ENCODE measurements around the gene JOSD2. TPM values are rescaled to one million over a fixed set of nuclear protein-coding genes. Genes with fewer than 3 reads are reported as not detected.

Gene JOSD2
- total RNA-seq, 1 donor from 2014 or later, result 39.9 TPM

DNA sequence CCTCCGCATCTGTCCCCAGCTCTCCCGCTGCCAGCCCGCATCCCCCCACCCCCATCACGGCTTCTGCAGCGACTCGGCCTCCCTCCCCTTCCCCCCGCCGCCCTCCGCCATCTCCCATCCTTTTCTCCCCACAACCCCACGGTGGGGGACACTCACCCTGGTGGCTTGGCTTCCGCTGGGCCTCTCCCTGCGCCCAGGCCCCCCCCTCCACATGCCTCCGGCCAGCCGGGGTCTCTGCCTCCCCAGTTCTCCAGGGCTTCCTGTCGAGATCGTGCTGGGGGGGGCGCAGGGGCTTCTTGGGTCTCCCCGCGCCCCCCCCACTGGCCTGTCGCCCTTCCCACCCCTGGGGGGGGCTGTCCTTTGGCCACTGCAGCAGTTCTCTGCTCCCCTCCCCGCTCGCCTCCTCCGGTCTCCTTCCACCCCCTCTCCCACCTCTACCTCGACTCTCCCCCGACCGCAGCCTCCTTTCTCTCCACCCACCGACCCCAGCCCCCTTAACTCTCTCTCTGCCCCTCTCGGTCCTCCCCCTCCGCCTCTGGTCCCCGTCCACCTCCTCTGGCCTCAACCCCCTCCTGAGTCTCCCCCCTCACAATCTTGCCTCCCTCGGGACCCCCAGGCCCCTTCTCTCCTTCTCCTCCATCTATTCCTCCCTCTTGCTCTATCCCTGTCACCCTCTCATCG, 40.2 kb upstream of the JOSD2 start:
- Mint-ChIP-seq H3K27ac (no peak overlapping the region), H3K4me3 (ENCODE audit: low read depth) (no peak overlapping the region), H3K36me3 (ENCODE audit: low read depth) (no peaks in the 10 kb centered on the region), H3K27me3 (ENCODE audit: low read depth) (peaks cover 38% of the 10 kb centered on the region), H3K9me3 (no peaks in the 10 kb centered on the region), H3K4me1 (ENCODE audit: low read depth) (no peaks in the 10 kb centered on the region)
- no peak for DNase-seq (ENCODE audit: low spot score)
- intact Hi-C loops (cut with micrococcal nuclease), result no loop called here

DNA sequence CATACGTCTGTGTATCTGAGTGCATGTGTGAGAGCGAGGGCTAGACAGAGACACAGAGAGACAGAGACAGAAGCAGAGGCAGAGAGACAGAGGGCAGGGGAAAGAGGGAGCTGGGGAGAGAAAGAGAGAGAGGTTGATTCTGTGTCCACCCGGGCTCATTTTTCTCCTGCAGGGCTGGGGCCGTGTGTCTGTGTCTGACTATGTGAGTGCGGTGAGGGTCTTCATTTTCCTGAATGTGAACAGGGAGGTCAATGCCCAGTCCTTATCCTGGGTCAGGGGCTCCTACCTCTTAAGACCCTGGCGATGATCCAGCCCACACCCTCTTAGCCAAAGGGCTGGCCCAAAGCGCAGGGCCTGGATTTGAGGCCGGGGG, 39.6 kb upstream of the JOSD2 start:
- Mint-ChIP-seq H3K27me3 (ENCODE audit: low read depth) (peaks cover 38% of the 10 kb centered on the region), H3K36me3 (ENCODE audit: low read depth) (no peaks in the 10 kb centered on the region), H3K9me3 (no peaks in the 10 kb centered on the region), H3K27ac (no peak overlapping the region), H3K4me1 (ENCODE audit: low read depth) (no peaks in the 10 kb centered on the region), H3K4me3 (ENCODE audit: low read depth) (no peak overlapping the region)
- intact Hi-C loops (cut with micrococcal nuclease), result no loop called here
- DNase-seq (ENCODE audit: low spot score), result no peak

DNA sequence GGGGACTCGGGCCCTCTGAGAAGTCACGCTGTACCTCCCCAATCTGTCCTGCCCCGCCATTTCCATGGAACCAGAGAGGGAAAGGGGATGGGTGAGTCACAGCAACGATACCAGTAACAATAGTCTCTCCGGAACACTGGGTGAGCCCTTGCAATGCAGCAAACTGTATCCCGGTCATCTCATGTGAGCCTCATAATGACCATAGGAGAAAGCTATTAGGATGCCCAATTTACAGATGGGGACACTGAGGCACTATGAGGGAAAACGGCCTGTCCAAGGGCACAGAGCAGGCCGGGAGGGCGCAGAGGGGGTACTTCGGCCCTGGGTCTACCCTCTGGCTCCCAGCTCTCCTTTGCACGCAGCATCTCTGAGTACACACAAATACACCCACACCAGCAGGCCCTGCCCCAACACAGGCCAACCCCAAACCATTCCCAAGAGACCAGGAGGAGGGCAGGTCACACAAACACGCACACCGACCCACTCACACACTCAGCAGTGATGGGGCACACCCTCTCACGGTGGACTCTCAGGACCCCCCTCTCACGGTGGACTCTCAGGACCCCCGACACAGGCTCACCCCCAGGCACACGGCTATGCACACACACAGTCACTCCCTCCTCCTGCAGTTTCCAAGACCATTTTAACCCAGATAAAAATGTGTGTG, 39.1 kb upstream of the JOSD2 start:
- Mint-ChIP-seq H3K4me1 (ENCODE audit: low read depth) (no peaks in the 10 kb centered on the region), H3K36me3 (ENCODE audit: low read depth) (no peaks in the 10 kb centered on the region), H3K27ac (no peak overlapping the region), H3K4me3 (ENCODE audit: low read depth) (no peak overlapping the region), H3K9me3 (no peaks in the 10 kb centered on the region), H3K27me3 (ENCODE audit: low read depth) (peaks cover 33% of the 10 kb centered on the region)
- no peak for DNase-seq (ENCODE audit: low spot score)
- intact Hi-C loops (cut with micrococcal nuclease), result no loop called here

DNA sequence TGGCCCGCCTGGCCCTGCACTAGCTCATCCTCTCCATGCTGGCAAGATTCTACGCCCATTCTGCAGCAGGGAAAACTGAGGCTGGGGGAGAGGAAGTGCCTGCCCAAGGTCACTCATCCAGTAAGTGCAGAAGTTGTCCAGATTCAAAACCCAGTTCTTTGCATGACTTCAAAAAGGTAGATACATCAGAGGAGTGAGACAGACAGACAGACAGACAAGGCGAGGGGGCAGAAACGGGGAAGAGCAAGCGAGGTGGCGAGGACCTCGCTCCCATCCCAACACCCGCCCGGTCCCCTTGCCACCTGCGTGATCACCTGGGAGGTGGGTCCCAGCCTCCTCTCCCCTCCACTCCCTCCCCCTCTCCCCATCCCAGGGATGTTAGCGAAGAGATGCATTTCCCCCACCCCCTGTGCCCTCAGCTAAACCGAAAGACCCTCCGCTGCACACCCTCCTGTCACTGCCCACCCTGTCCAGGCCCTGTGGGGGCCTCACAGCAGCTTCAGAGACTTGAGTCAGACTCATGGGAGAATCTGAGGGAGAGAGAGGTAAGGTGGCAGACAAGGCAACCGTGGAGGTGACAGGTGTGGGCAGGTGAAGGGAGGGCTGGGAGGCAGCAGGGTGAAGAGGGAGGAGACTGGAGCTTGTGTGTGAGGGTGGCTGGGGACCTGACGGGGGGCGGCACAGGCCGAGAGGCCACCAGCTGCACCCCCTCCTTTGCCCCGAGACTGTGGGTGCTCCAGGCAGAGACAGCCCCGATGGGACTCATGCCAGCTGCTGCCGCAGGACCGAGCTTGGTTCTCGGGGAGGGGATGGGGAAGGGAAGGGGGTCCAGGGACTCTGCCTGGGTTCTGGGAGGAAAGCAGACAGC, 38.3 kb upstream of the JOSD2 start:
- no peaks in the 10 kb centered on the region for H3K4me1 Mint-ChIP-seq (ENCODE audit: low read depth)
- no peak overlapping the region for H3K4me3 Mint-ChIP-seq (ENCODE audit: low read depth)
- no peak overlapping the region for H3K27ac Mint-ChIP-seq
- H3K27me3 Mint-ChIP-seq (ENCODE audit: low read depth), result peaks cover 28% of the 10 kb centered on the region
- no peaks in the 10 kb centered on the region for H3K9me3 Mint-ChIP-seq
- intact Hi-C loops (cut with micrococcal nuclease), result no loop called here
- DNase-seq (ENCODE audit: low spot score), result no peak
- H3K36me3 Mint-ChIP-seq (ENCODE audit: low read depth), result no peaks in the 10 kb centered on the region

DNA sequence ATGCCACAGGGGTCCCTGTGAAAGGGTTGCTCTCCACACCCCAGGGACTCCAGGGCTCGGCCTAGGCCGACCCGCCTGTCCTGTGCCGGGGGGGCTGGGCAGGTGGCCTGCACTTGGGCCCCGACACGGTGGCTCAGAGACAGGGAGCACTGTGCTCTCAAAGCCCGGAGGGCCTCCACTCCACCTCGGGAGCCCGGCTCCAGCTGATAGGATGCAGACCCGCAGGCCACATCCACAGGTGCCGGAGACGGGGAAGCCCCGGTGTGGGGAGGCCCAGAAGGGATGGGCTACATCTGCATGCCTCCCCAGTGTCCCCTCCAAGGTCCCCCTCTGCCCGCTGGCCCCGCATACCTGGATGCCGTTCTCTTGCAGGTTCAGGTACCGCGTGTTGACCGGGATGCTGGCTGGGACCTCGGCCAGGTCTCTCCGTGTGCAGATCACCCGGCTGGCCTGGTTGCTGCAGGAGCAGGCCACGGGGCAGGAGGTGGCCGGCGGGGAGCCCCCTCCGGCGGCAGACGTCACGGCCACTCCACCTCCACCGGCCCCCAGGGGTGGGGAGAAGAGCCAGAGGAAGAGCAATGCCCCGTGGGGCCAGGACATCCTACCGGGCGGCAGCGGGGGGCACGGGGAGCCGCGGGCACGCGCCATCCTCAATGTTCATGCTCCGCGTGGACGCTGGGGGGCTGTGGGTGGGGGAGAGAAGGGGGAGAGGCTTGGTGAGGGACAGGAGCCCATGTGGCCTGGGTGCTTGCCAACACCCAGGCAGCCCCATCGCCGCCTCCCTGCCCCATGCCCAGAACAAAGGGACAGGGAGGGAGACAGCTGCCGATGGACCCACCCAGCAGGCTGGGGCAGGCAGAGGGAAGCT, 37.4 kb upstream of the JOSD2 start:
- intact Hi-C loops (cut with micrococcal nuclease), result no loop called here

DNA sequence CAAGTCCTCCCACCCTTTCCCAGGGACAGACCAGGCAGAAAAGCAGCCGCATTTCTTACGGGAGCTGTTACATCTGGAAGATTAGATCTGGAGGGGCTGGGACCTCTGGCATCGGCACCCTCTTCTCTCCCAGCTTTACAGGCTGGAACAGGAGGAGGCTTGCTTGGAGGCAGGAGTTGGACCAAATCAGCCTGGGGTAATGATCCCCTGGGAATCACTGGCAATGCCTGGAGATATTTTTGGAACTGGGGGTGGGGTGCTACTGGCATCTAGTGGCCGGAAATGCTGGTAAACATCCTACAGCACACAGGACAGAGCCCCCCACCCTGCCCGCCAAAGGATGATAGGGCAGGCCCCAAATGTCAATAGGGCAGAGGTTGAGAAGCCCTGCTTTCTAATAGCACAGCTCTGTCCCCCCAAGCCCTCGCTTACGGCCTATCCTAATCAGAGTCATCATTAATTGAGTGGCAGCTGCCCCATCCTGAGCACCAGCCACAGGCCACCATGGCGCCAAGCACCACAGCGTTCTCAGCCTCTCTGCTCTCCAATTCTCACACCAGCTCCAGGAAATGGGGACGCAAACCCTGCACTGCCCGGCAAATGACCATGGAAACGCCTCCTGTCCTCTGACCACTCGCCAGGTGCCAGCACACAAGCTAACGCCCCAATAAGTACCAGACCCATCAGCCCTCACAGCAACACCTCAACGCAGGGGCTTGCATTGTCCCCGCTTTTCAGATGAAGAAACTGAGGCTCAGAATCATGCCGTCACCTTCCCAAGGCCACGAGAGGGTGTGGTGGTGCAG, 36.6 kb upstream of the JOSD2 start:
- Mint-ChIP-seq H3K27me3 (ENCODE audit: low read depth) (peaks cover 18% of the 10 kb centered on the region), H3K27ac (no peak overlapping the region), H3K4me1 (ENCODE audit: low read depth) (no peaks in the 10 kb centered on the region), H3K36me3 (ENCODE audit: low read depth) (no peaks in the 10 kb centered on the region), H3K9me3 (no peaks in the 10 kb centered on the region), H3K4me3 (ENCODE audit: low read depth) (no peak overlapping the region)
- DNase-seq (ENCODE audit: low spot score), result no peak
- intact Hi-C loops (cut with micrococcal nuclease), result no loop called here

More for the DNA sequence above, 37.4 kb upstream of the JOSD2 start:
- Mint-ChIP-seq H3K27me3 (ENCODE audit: low read depth) (peaks cover 23% of the 10 kb centered on the region), H3K4me1 (ENCODE audit: low read depth) (no peaks in the 10 kb centered on the region), H3K9me3 (no peaks in the 10 kb centered on the region), H3K4me3 (ENCODE audit: low read depth) (no peak overlapping the region), H3K36me3 (ENCODE audit: low read depth) (no peaks in the 10 kb centered on the region), H3K27ac (no peak overlapping the region)
- no peak for DNase-seq (ENCODE audit: low spot score)

DNA sequence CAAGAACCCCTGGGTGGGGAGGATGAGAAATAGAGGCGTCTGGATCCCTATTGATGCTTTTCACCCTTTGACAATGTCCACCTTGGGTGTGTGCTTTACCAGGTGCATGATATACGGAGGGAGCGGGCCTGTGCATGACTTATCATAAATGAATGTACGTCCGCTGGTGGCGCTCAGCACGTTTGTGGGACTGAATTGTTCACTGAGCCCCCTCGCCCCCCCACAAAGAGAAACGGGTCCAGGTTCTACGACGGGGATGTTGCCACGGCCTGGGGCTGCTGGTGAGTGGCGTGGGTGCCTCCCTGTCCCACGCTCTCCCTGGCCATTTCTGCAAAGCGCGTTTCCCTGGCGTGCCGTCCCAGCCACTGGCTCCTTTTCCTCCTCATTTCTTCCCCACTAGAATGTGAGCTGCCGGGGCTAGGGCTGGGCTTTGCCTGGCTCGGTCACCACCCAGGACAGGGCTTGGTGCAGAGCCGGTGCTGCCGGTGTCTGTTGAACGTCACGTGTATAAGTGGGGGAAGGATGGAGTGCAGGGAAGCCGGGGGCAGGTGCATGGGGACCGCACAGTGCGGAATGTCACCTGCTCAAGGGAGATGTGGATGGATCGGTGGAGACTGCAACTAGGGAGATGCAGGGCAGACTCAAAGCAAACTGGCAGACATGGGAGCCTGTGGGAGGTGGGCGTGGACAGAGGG, 35.7 kb upstream of the JOSD2 start:
- DNase-seq (ENCODE audit: low spot score), result no peak
- Mint-ChIP-seq H3K4me3 (ENCODE audit: low read depth) (no peak overlapping the region), H3K36me3 (ENCODE audit: low read depth) (no peaks in the 10 kb centered on the region), H3K4me1 (ENCODE audit: low read depth) (no peaks in the 10 kb centered on the region), H3K27me3 (ENCODE audit: low read depth) (peaks cover 12% of the 10 kb centered on the region), H3K27ac (no peak overlapping the region), H3K9me3 (no peaks in the 10 kb centered on the region)
- intact Hi-C loops (cut with micrococcal nuclease), result no loop called here

DNA sequence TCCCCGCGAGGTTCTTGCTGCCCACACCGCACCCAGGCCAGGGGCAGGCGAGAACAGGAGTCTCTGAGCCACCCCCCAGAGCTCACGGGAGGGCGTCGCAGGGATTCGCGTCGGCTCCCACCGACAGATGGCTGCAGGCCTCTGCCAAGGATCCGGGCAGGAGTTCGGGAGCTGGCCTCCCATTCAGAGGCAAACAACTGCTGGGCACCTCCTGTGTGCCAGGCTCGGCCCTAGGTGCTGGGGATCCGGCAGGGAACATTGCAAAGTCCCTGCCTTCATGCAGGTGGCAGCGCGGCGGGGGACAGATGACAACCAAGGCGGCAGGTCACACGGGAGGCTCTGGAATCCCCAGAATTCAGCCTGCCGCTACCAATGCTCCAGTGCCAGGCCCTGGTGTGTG, 32.0 kb upstream of the JOSD2 start:
- intact Hi-C loops (cut with micrococcal nuclease), result no loop called here
- H3K36me3 Mint-ChIP-seq (ENCODE audit: low read depth), result no peaks in the 10 kb centered on the region
- no peak overlapping the region for H3K4me3 Mint-ChIP-seq (ENCODE audit: low read depth)
- no peaks in the 10 kb centered on the region for H3K9me3 Mint-ChIP-seq
- no peaks in the 10 kb centered on the region for H3K4me1 Mint-ChIP-seq (ENCODE audit: low read depth)
- no peak overlapping the region for H3K27ac Mint-ChIP-seq
- H3K27me3 Mint-ChIP-seq (ENCODE audit: low read depth), result no peaks in the 10 kb centered on the region
- no peak for DNase-seq (ENCODE audit: low spot score)

DNA sequence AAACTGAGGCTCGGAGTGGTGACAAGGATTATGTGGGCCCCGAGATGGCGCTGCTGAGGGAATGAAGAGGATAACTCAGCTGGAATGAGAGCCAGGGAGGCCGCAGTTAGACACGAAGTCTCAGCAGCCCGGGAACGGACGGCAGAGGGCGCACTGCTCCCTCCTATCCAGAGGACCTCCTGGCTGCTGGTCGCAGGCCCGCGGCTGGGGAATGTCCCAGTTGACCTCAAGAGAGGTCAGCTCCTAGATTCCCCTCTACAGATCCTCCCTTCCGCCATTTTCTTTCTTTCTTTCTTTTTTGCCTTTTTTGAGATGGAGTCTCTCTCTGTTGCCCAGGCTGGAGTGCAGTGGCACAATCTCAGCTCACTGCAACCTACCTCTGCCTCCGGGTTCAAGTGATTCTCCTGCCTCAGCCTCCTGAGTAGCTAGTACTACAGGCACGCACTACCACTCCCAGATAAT, 26.8 kb upstream of the JOSD2 start:
- Mint-ChIP-seq H3K27me3 (ENCODE audit: low read depth) (peaks cover 3% of the 10 kb centered on the region), H3K4me1 (ENCODE audit: low read depth) (no peaks in the 10 kb centered on the region), H3K27ac (no peak overlapping the region), H3K36me3 (ENCODE audit: low read depth) (no peaks in the 10 kb centered on the region), H3K9me3 (peaks cover 8% of the 10 kb centered on the region), H3K4me3 (ENCODE audit: low read depth) (no peak overlapping the region)
- intact Hi-C loops (cut with micrococcal nuclease), result loop anchor here (1.0 kb wide), 2 partner anchors 246 to 385 kb away; no protein-coding TSS in a partner anchor
- DNase-seq (ENCODE audit: low spot score), result peak; percentile 43

DNA sequence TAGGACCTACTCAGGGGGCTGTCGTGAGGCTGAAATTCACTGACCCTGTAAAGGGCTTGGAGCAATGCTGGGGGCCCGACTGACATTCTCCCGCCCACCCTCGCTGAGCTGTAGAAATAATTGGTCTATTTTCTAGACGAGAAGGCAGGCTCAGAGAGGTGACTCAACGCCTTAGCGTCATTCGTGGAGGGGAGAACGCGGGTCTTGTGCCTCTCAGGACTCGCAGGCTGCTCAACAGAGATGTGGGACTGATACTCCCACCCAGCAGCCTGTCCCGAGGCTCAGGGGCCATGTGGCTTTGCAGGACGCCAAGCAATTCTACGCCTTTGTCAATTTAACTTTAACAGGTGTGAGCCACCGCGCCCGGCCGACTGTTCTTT, 26.3 kb upstream of the JOSD2 start:
- H3K36me3 Mint-ChIP-seq (ENCODE audit: low read depth), result no peaks in the 10 kb centered on the region
- intact Hi-C loops (cut with micrococcal nuclease), result loop anchor here (1.0 kb wide), 2 partner anchors 246 to 385 kb away; no protein-coding TSS in a partner anchor
- H3K4me3 Mint-ChIP-seq (ENCODE audit: low read depth), result no peak overlapping the region
- no peaks in the 10 kb centered on the region for H3K4me1 Mint-ChIP-seq (ENCODE audit: low read depth)
- DNase-seq (ENCODE audit: low spot score), result no peak
- no peak overlapping the region for H3K27ac Mint-ChIP-seq
- peaks cover 3% of the 10 kb centered on the region for H3K27me3 Mint-ChIP-seq (ENCODE audit: low read depth)
- peaks cover 12% of the 10 kb centered on the region for H3K9me3 Mint-ChIP-seq

DNA sequence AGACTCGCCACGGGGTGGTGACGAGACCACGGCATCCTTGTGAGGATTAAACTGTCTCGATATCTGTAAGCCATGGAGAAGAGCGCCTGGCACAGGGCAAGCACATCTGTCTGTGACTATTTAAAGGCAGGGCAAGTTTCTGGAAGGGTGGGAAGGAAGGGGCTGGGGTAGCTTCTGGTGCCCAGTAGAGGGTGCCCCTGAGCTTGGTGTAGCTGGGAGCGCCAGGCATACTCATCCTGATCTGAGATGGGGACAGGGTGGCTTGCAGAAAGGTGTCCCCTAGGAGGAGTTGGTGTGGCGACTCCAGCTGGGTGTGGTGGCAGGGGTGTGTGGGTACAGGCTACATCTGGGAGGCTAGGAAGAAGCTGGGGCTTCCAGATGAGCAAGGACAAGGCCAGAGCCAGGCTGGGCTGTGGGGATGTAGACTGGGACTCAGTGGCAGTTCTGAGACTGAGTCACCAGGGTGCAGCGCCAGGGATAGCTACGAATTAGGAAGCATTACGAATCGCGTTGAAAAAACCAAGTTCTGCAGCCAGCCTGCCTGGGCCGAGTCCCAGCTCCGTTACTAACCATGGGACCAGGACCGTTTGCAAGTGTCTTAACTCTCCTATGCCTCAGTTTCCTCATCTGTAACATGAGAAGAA, 25.8 kb upstream of the JOSD2 start:
- no peaks in the 10 kb centered on the region for H3K36me3 Mint-ChIP-seq (ENCODE audit: low read depth)
- no peak overlapping the region for H3K27ac Mint-ChIP-seq
- H3K9me3 Mint-ChIP-seq, result peaks cover 12% of the 10 kb centered on the region
- intact Hi-C loops (cut with micrococcal nuclease), result loop anchor here (1.0 kb wide), 2 partner anchors 247 to 386 kb away; no protein-coding TSS in a partner anchor
- no peak for DNase-seq (ENCODE audit: low spot score)
- no peaks in the 10 kb centered on the region for H3K4me1 Mint-ChIP-seq (ENCODE audit: low read depth)
- H3K4me3 Mint-ChIP-seq (ENCODE audit: low read depth), result no peak overlapping the region
- H3K27me3 Mint-ChIP-seq (ENCODE audit: low read depth), result peaks cover 3% of the 10 kb centered on the region

All from activated T-helper 2 cell treated with anti-CD3 and anti-CD28 coated beads, Interferon-gamma antibody, Interleukin-2, Interleukin-4, amounts not matched to agents 10 μg/mL and 5 μg/mL and 100 μg/mL, durations not matched to agents 14 hours and 24 hours and 36 hours (primary cell).